ENCODE data around the gene SH2B3. TPM values are rescaled to one million over a fixed set of nuclear protein-coding genes. Genes with fewer than 3 reads are reported as not detected.

Gene SH2B3
- total RNA-seq, 1 donor from 2014 or later = 7.8 TPM

Other genes starting within 250 kb of the SH2B3 start
- gene PHETA1, start 36.8 kb upstream of the SH2B3 start, total RNA-seq = 2.6 TPM
- 42.8 TPM for gene ATXN2, start 193.4 kb downstream of the SH2B3 start, total RNA-seq

All from skeletal muscle tissue (tissue), 1 donor.